Measurements from ENCODE around the gene CHST7.
"Not testable (repeated sequence)": the region's sequence is repeated elsewhere in the genome, so short reads cannot be mapped to it uniquely, and the experiment has no call there.

CHST7 gene

GRCh38 chrX:46531442-46531841 is 42.1 kb upstream of the CHST7 start:
- Histone ChIP-seq H3K9me2 (replicated peaks; ENCODE audit: control insufficient read depth, low read length) (no peaks in the 10 kb centered on the region), H3K27me3 (ENCODE audit: control insufficient read depth, low read length) (no peaks in the 10 kb centered on the region), H3K36me3 (ENCODE audit: control insufficient read depth, low read length) (no peaks in the 10 kb centered on the region), H3K4me2 (ENCODE audit: low read length) (no peak overlapping the region), H3F3A (ENCODE audit: control insufficient read depth, insufficient read depth) (no peaks in the 10 kb centered on the region), H4K20me1 (ENCODE audit: control insufficient read depth, insufficient read depth, low read depth, low read length) (no peaks in the 10 kb centered on the region), H3K79me2 (ENCODE audit: control insufficient read depth, low read length) (no peaks in the 10 kb centered on the region), H3K4me3 (ENCODE audit: low read length) (no peak overlapping the region), H3K27ac (ENCODE audit: low read depth, low read length) (no peak overlapping the region), H3K4me1 (ENCODE audit: control insufficient read depth, low read length) (no peaks in the 10 kb centered on the region), H3K9me3 (ENCODE audit: control insufficient read depth, insufficient read depth, low read length) (no peaks in the 10 kb centered on the region)
- TF ChIP-seq EZH2phosphoT487 (IDR thresholded peaks at IDR 0.05; ENCODE audit: borderline replicate concordance, low read length) (no peak), CTCF (IDR thresholded peaks at IDR 0.05; ENCODE audit: low read depth, low read length, poor library complexity, severe bottlenecking) (no peak)

- peaks cover 24% of the 10 kb centered on the region for H3K79me2 ChIP-seq (ENCODE audit: control insufficient read depth, low read length)
- no peaks in the 10 kb centered on the region for H3F3A ChIP-seq (ENCODE audit: control insufficient read depth, insufficient read depth)
- no peak for TF ChIP-seq CTCF (IDR thresholded peaks at IDR 0.05; ENCODE audit: low read depth, low read length, poor library complexity, severe bottlenecking)
- no peak for TF ChIP-seq EZH2phosphoT487 (IDR thresholded peaks at IDR 0.05; ENCODE audit: borderline replicate concordance, low read length)
- no peaks in the 10 kb centered on the region for H3K9me2 ChIP-seq (replicated peaks; ENCODE audit: control insufficient read depth, low read length)
- no peak overlapping the region for H3K4me3 ChIP-seq (ENCODE audit: low read length)
- H3K27me3 ChIP-seq (ENCODE audit: control insufficient read depth, low read length): no peaks in the 10 kb centered on the region
- H3K36me3 ChIP-seq (ENCODE audit: control insufficient read depth, low read length): peaks cover 16% of the 10 kb centered on the region; the same call in 1 of the 2 replicates
- no peak overlapping the region for H3K27ac ChIP-seq (ENCODE audit: low read depth, low read length)
- no peaks in the 10 kb centered on the region for H4K20me1 ChIP-seq (ENCODE audit: control insufficient read depth, insufficient read depth, low read depth, low read length)
- peaks cover 25% of the 10 kb centered on the region for H3K4me1 ChIP-seq (ENCODE audit: control insufficient read depth, low read length)
- H3K4me2 ChIP-seq (ENCODE audit: low read length): no peak overlapping the region; the same call in 1 of the 2 replicates
- no peaks in the 10 kb centered on the region for H3K9me3 ChIP-seq (ENCODE audit: control insufficient read depth, insufficient read depth, low read length)
Observed at GRCh38 chrX:46543441-46543840, 30.1 kb upstream of the CHST7 start.

- Histone ChIP-seq H3K79me2 (ENCODE audit: control insufficient read depth, low read length) (peaks cover 24% of the 10 kb centered on the region), H3K36me3 (ENCODE audit: control insufficient read depth, low read length) (peaks cover 16% of the 10 kb centered on the region; the same call in 1 of the 2 replicates), H3K4me3 (ENCODE audit: low read length) (peak overlapping the region; percentile 91), H3K4me2 (ENCODE audit: low read length) (peak overlapping the region; percentile 89), H3K4me1 (ENCODE audit: control insufficient read depth, low read length) (peaks cover 25% of the 10 kb centered on the region)
- H3K9me3 ChIP-seq (ENCODE audit: control insufficient read depth, insufficient read depth, low read length); H3K9me2 ChIP-seq (replicated peaks; ENCODE audit: control insufficient read depth, low read length); H3K27me3 ChIP-seq (ENCODE audit: control insufficient read depth, low read length); H3K27ac ChIP-seq (ENCODE audit: low read depth, low read length); H4K20me1 ChIP-seq (ENCODE audit: control insufficient read depth, insufficient read depth, low read depth, low read length); H3F3A ChIP-seq (ENCODE audit: control insufficient read depth, insufficient read depth): not testable (repeated sequence)
Observed at GRCh38 chrX:46544527-46544926, 29.0 kb upstream of the CHST7 start.

- Histone ChIP-seq H3K4me3 (ENCODE audit: low read length) (peak within 1 kb of the TSS; percentile 91), H3K79me2 (ENCODE audit: control insufficient read depth, low read length) (peaks cover 24% of the 10 kb centered on the region), H3K4me1 (ENCODE audit: control insufficient read depth, low read length) (peaks cover 25% of the 10 kb centered on the region), H3K9me3 (ENCODE audit: control insufficient read depth, insufficient read depth, low read length) (no peaks in the 10 kb centered on the region), H3F3A (ENCODE audit: control insufficient read depth, insufficient read depth) (no peaks in the 10 kb centered on the region), H4K20me1 (ENCODE audit: control insufficient read depth, insufficient read depth, low read depth, low read length) (no peaks in the 10 kb centered on the region), H3K27ac (ENCODE audit: low read depth, low read length) (peak within 1 kb of the TSS; percentile 37), H3K4me2 (ENCODE audit: low read length) (peak within 1 kb of the TSS; percentile 89), H3K27me3 (ENCODE audit: control insufficient read depth, low read length) (no peaks in the 10 kb centered on the region), H3K9me2 (replicated peaks; ENCODE audit: control insufficient read depth, low read length) (no peaks in the 10 kb centered on the region), H3K36me3 (ENCODE audit: control insufficient read depth, low read length) (peaks cover 16% of the 10 kb centered on the region; the same call in 1 of the 2 replicates)
- TF ChIP-seq CTCF (IDR thresholded peaks at IDR 0.05; ENCODE audit: low read depth, low read length, poor library complexity, severe bottlenecking): peak; percentile 24
- no peak for TF ChIP-seq EZH2phosphoT487 (IDR thresholded peaks at IDR 0.05; ENCODE audit: borderline replicate concordance, low read length)
Observed at GRCh38 chrX:46545111-46546005, 28.2 kb upstream of the CHST7 start, which contains the start of gene ZNF674. ZNF674 (minus strand) TSS chrX:46545421; CDS start chrX:46542087, 3,334 bp downstream.

Measured in DOHH2 (cell line).